ENCODE data around the gene VPS9D1.
"Not testable (repeated sequence)": the region's sequence is repeated elsewhere in the genome, so short reads cannot be mapped to it uniquely, and the experiment has no call there.

DNA sequence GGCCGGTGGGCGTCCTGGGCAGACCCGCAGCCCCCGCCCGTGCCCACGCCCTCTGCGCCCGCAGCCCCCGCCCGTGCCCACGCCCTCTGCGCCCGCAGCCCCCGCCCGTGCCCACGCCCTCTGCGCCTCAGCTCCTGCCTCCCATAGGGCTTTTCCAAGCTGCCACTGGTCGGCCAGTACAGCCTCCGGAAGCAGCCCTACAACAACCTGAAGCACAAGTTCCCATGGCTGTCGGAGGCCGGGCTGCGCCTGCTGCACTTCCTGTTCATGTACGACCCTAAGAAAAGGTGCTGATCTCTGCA is 26.0 kb downstream of the VPS9D1 start:
- TF ChIP-seq POLR2A (IDR thresholded peaks at IDR 0.05; ENCODE audit: low read length); POLR2AphosphoS2 (conservative IDR thresholded peaks at IDR 0.05; ENCODE audit: low read length); CTCF (IDR thresholded peaks at IDR 0.05); NFE2L2 (conservative IDR thresholded peaks at IDR 0.05; ENCODE audit: low read length): not testable (repeated sequence)

All from A549 (cell line).